DOHH2 (cell line): ENCODE measurements around the gene PLA2G3.

Experiments used
- H3F3A ChIP-seq: fragments of 200-600 bp; sonication (generic), shearing (Covaris generic); 2 replicates; pipeline ENCODE4 v1.6.0; 2016; ENCODE audit warnings: antibody characterized with exemption, mild to moderate bottlenecking; ENCODE audit not compliant: control insufficient read depth, insufficient read depth
- H3K27ac ChIP-seq: fragments of 200-600 bp; sonication (generic); 2 replicates; pipeline ENCODE4 v1.5.1; 2014; ENCODE audit warnings: low read depth, mild to moderate bottlenecking, low read length, moderate library complexity
- H3K27me3 ChIP-seq: fragments of 200-600 bp; sonication (generic); 2 replicates; pipeline ENCODE4 v1.6.1; 2014; ENCODE audit warnings: mild to moderate bottlenecking, low read length, mixed read lengths; ENCODE audit not compliant: control insufficient read depth
- H3K36me3 ChIP-seq: fragments of 200-600 bp; sonication (generic); 2 replicates; pipeline ENCODE4 v1.6.1; 2014; ENCODE audit warnings: mild to moderate bottlenecking, low read length, moderate library complexity, mixed read lengths; ENCODE audit not compliant: control insufficient read depth
- H3K4me1 ChIP-seq: fragments of 200-600 bp; sonication (generic); 2 replicates; pipeline ENCODE4 v1.6.1; 2014; ENCODE audit warnings: mild to moderate bottlenecking, low read length, mixed read lengths; ENCODE audit not compliant: control insufficient read depth
- H3K4me2 ChIP-seq: fragments of 200-600 bp; sonication (generic); 2 replicates; pipeline ENCODE4 v1.6.0; 2014; ENCODE audit warnings: mild to moderate bottlenecking, low read length, moderate library complexity
- H3K4me3 ChIP-seq: fragments of 200-600 bp; sonication (generic); 2 replicates; pipeline ENCODE4 v1.5.1; 2014; ENCODE audit warnings: mild to moderate bottlenecking, low read length, mixed read lengths
- H3K79me2 ChIP-seq: fragments of 200-600 bp; sonication (generic); 2 replicates; pipeline ENCODE4 v1.6.1; 2014; ENCODE audit warnings: mild to moderate bottlenecking, low read length, mixed read lengths; ENCODE audit not compliant: control insufficient read depth
- H3K9me2 ChIP-seq: fragments of 200-600 bp; sonication (generic); replicated peaks from 2 replicates; pipeline ENCODE4 v1.6.1; 2014; ENCODE audit warnings: mild to moderate bottlenecking, low read length, mixed read lengths; ENCODE audit not compliant: control insufficient read depth
- H3K9me3 ChIP-seq: fragments of 200-600 bp; sonication (generic); 2 replicates; pipeline ENCODE4 v1.6.1; 2014; ENCODE audit warnings: antibody characterized with exemption, low read length, mixed read lengths; ENCODE audit not compliant: control insufficient read depth, insufficient read depth
- H4K20me1 ChIP-seq: fragments of 200-600 bp; sonication (generic); 2 replicates; pipeline ENCODE4 v1.6.0; 2014; ENCODE audit warnings: low read depth, mild to moderate bottlenecking, antibody characterized with exemption, low read length, moderate library complexity; ENCODE audit not compliant: control insufficient read depth, insufficient read depth
- EZH2phosphoT487 ChIP-seq: fragments of 200-600 bp; sonication (generic); IDR thresholded peaks from 2 replicates; pipeline ENCODE4 v1.6.1; 2017; ENCODE audit warnings: borderline replicate concordance, mild to moderate bottlenecking, antibody characterized with exemption, low read length, moderate library complexity, mixed read lengths
- TF ChIP-seq, protein P1 (sequence below): fragments of 200-600 bp; sonication (generic); IDR thresholded peaks from one replicate; pipeline ENCODE4 v1.5.1; 2014; ENCODE audit warnings: antibody characterized with exemption, mild to moderate bottlenecking, low read depth, low read length; ENCODE audit not compliant: poor library complexity, severe bottlenecking

Gene PLA2G3

GRCh38 chr22:31121403-31121802 lies 18.9 kb downstream of the PLA2G3 start:
- Histone ChIP-seq H3K27ac (no peak overlapping the region), H3K9me2 (no peaks in the 10 kb centered on the region)

GRCh38 chr22:31120642-31121041 lies 19.7 kb downstream of the PLA2G3 start:
- Histone ChIP-seq H3F3A (no peaks in the 10 kb centered on the region), H3K36me3 (no peaks in the 10 kb centered on the region), H3K79me2 (no peaks in the 10 kb centered on the region), H3K4me2 (no peak overlapping the region), H3K4me3 (no peak overlapping the region), H3K9me3 (no peaks in the 10 kb centered on the region), H3K4me1 (no peaks in the 10 kb centered on the region), H3K27me3 (no peaks in the 10 kb centered on the region), H3K9me2 (no peaks in the 10 kb centered on the region), H4K20me1 (no peaks in the 10 kb centered on the region), H3K27ac (no peak overlapping the region)
- TF ChIP-seq, protein P1, sequence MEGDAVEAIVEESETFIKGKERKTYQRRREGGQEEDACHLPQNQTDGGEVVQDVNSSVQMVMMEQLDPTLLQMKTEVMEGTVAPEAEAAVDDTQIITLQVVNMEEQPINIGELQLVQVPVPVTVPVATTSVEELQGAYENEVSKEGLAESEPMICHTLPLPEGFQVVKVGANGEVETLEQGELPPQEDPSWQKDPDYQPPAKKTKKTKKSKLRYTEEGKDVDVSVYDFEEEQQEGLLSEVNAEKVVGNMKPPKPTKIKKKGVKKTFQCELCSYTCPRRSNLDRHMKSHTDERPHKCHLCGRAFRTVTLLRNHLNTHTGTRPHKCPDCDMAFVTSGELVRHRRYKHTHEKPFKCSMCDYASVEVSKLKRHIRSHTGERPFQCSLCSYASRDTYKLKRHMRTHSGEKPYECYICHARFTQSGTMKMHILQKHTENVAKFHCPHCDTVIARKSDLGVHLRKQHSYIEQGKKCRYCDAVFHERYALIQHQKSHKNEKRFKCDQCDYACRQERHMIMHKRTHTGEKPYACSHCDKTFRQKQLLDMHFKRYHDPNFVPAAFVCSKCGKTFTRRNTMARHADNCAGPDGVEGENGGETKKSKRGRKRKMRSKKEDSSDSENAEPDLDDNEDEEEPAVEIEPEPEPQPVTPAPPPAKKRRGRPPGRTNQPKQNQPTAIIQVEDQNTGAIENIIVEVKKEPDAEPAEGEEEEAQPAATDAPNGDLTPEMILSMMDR = no peak
- no peak for TF ChIP-seq EZH2phosphoT487

More at GRCh38 chr22:31121403-31121802, 18.9 kb downstream of the PLA2G3 start:
- no peaks in the 10 kb centered on the region for H3K27me3 ChIP-seq
- TF ChIP-seq EZH2phosphoT487 = no peak
- TF ChIP-seq, protein P1 = no peak
- H3K9me3 ChIP-seq = no peaks in the 10 kb centered on the region
- no peaks in the 10 kb centered on the region for H3F3A ChIP-seq
- H3K4me1 ChIP-seq = no peaks in the 10 kb centered on the region
- no peak overlapping the region for H3K4me2 ChIP-seq
- H4K20me1 ChIP-seq = no peaks in the 10 kb centered on the region
- H3K4me3 ChIP-seq = no peak overlapping the region
- no peaks in the 10 kb centered on the region for H3K36me3 ChIP-seq
- no peaks in the 10 kb centered on the region for H3K79me2 ChIP-seq

GRCh38 chr22:31120230-31120629 lies 20.1 kb downstream of the PLA2G3 start:
- no peak overlapping the region for H3K4me3 ChIP-seq
- H3K9me2 ChIP-seq = no peaks in the 10 kb centered on the region
- H3K79me2 ChIP-seq = no peaks in the 10 kb centered on the region
- H3F3A ChIP-seq = no peaks in the 10 kb centered on the region
- TF ChIP-seq, protein P1 = no peak
- TF ChIP-seq EZH2phosphoT487 = no peak
- H3K36me3 ChIP-seq = no peaks in the 10 kb centered on the region
- H3K27ac ChIP-seq = no peak overlapping the region
- no peaks in the 10 kb centered on the region for H4K20me1 ChIP-seq
- H3K4me1 ChIP-seq = no peaks in the 10 kb centered on the region
- no peaks in the 10 kb centered on the region for H3K27me3 ChIP-seq
- no peak overlapping the region for H3K4me2 ChIP-seq
- H3K9me3 ChIP-seq = no peaks in the 10 kb centered on the region
